ENCODE data around the gene KRT38.

GRCh38 chr17:41396340-41396739 lies 44.4 kb downstream of the KRT38 start:
- TF ChIP-seq POLR2AphosphoS5 (IDR thresholded peaks at IDR 0.05; ENCODE audit: low read depth, low read length) (no peak), TAF1 (IDR thresholded peaks at IDR 0.05; ENCODE audit: low read depth, low read length) (no peak)

Data from GM12891 (cell line).